Measurements from ENCODE around the gene PADI1. TPM values are rescaled to one million over a fixed set of nuclear protein-coding genes. Genes with fewer than 3 reads are reported as not detected.

The PADI1 gene
- polyA plus RNA-seq, 1 donor from 2014 or later, result 0.66 TPM

- no peak overlapping the region for H3K4me3 ChIP-seq (ENCODE audit: low read length)
- no peak for TF ChIP-seq EZH2 (IDR thresholded peaks at IDR 0.05; ENCODE audit: borderline replicate concordance, insufficient read depth, low read length, poor library complexity, severe bottlenecking)
- no peaks in the 10 kb centered on the region for H3K36me3 ChIP-seq (ENCODE audit: insufficient read depth, low read length)
- H3K9ac ChIP-seq (ENCODE audit: low read length), result no peak overlapping the region
- H3K9me3 ChIP-seq (ENCODE audit: low read length), result no peaks in the 10 kb centered on the region
- H3K27ac ChIP-seq (ENCODE audit: low read length), result no peak overlapping the region
- no peaks in the 10 kb centered on the region for H3K79me2 ChIP-seq (replicated peaks; ENCODE audit: insufficient read depth, low read length)
- H3K4me2 ChIP-seq (ENCODE audit: low read length), result no peak overlapping the region
- no peaks in the 10 kb centered on the region for H3F3A ChIP-seq (ENCODE audit: insufficient read depth, low read length, poor library complexity, severe bottlenecking)
- no peaks in the 10 kb centered on the region for H4K20me1 ChIP-seq (ENCODE audit: insufficient read depth)
- no peaks in the 10 kb centered on the region for H3K9me2 ChIP-seq (ENCODE audit: insufficient read depth, low read length)
- H2AFZ ChIP-seq (ENCODE audit: low read depth, low read length), result no peak overlapping the region
- H3K27me3 ChIP-seq (ENCODE audit: insufficient read depth, low read depth, low read length), result no peaks in the 10 kb centered on the region
Measured at GRCh38 chr1:17200756-17201155, 4.2 kb upstream of the PADI1 start.

GRCh38 chr1:17201201-17202021, 3.5 kb upstream of the PADI1 start:
- Histone ChIP-seq H3K4me2 (ENCODE audit: low read length) (no peak overlapping the region), H3K27me3 (ENCODE audit: insufficient read depth, low read depth, low read length) (no peaks in the 10 kb centered on the region), H3K27ac (ENCODE audit: low read length) (no peak overlapping the region), H3K9ac (ENCODE audit: low read length) (no peak overlapping the region), H3F3A (ENCODE audit: insufficient read depth, low read length, poor library complexity, severe bottlenecking) (no peaks in the 10 kb centered on the region), H3K4me3 (ENCODE audit: low read length) (no peak overlapping the region), H3K9me3 (ENCODE audit: low read length) (no peaks in the 10 kb centered on the region), H2AFZ (ENCODE audit: low read depth, low read length) (no peak overlapping the region), H3K9me2 (ENCODE audit: insufficient read depth, low read length) (no peaks in the 10 kb centered on the region), H3K36me3 (ENCODE audit: insufficient read depth, low read length) (no peaks in the 10 kb centered on the region), H3K79me2 (replicated peaks; ENCODE audit: insufficient read depth, low read length) (no peaks in the 10 kb centered on the region), H4K20me1 (ENCODE audit: insufficient read depth) (no peaks in the 10 kb centered on the region)
- no peak for TF ChIP-seq CTCF (IDR thresholded peaks at IDR 0.05; ENCODE audit: poor library complexity, severe bottlenecking)
- TF ChIP-seq RAD21 (conservative IDR thresholded peaks at IDR 0.05), result no peak
- TF ChIP-seq MXI1 (conservative IDR thresholded peaks at IDR 0.05; ENCODE audit: poor library complexity, severe bottlenecking), result no peak
- no peak for TF ChIP-seq TAF1 (IDR thresholded peaks at IDR 0.05; ENCODE audit: low read depth)
- no peak for TF ChIP-seq POLR2AphosphoS5 (IDR thresholded peaks at IDR 0.05)
- no peak for TF ChIP-seq EZH2 (IDR thresholded peaks at IDR 0.05; ENCODE audit: borderline replicate concordance, insufficient read depth, low read length, poor library complexity, severe bottlenecking)
- no peak for TF ChIP-seq EP300 (conservative IDR thresholded peaks at IDR 0.05; ENCODE audit: poor library complexity, severe bottlenecking)
- no peak for TF ChIP-seq SMC3 (conservative IDR thresholded peaks at IDR 0.05; ENCODE audit: poor library complexity)

- no peak overlapping the region for H2AFZ ChIP-seq (ENCODE audit: low read depth, low read length)
- H3K9me2 ChIP-seq (ENCODE audit: insufficient read depth, low read length), result no peaks in the 10 kb centered on the region
- no peaks in the 10 kb centered on the region for H3K9me3 ChIP-seq (ENCODE audit: low read length)
- no peak overlapping the region for H3K9ac ChIP-seq (ENCODE audit: low read length)
- no peaks in the 10 kb centered on the region for H3F3A ChIP-seq (ENCODE audit: insufficient read depth, low read length, poor library complexity, severe bottlenecking)
- no peaks in the 10 kb centered on the region for H4K20me1 ChIP-seq (ENCODE audit: insufficient read depth)
- no peaks in the 10 kb centered on the region for H3K36me3 ChIP-seq (ENCODE audit: insufficient read depth, low read length)
- no peak overlapping the region for H3K4me2 ChIP-seq (ENCODE audit: low read length)
- H3K79me2 ChIP-seq (replicated peaks; ENCODE audit: insufficient read depth, low read length), result no peaks in the 10 kb centered on the region
- TF ChIP-seq MXI1 (conservative IDR thresholded peaks at IDR 0.05; ENCODE audit: poor library complexity, severe bottlenecking) (no peak), POLR2AphosphoS5 (IDR thresholded peaks at IDR 0.05) (no peak), TAF1 (IDR thresholded peaks at IDR 0.05; ENCODE audit: low read depth) (no peak), CTCF (IDR thresholded peaks at IDR 0.05; ENCODE audit: poor library complexity, severe bottlenecking) (no peak), SMC3 (conservative IDR thresholded peaks at IDR 0.05; ENCODE audit: poor library complexity) (no peak), REST (IDR thresholded peaks at IDR 0.05; ENCODE audit: borderline replicate concordance) (no peak), EP300 (conservative IDR thresholded peaks at IDR 0.05; ENCODE audit: poor library complexity, severe bottlenecking) (no peak), RAD21 (conservative IDR thresholded peaks at IDR 0.05) (no peak)
- H3K27ac ChIP-seq (ENCODE audit: low read length), result no peak overlapping the region
- H3K4me3 ChIP-seq (ENCODE audit: low read length), result no peak overlapping the region
- no peaks in the 10 kb centered on the region for H3K27me3 ChIP-seq (ENCODE audit: insufficient read depth, low read depth, low read length)
Measured at GRCh38 chr1:17205652-17206051, 724 bp downstream of the PADI1 start.

Measured in neural cell (in vitro differentiated cells).